ENCODE data around the gene CDK5. TPM values are rescaled to one million over a fixed set of nuclear protein-coding genes. Genes with fewer than 3 reads are reported as not detected.

The CDK5 gene
- total RNA-seq, 1 donor: 17.0 TPM

DNA sequence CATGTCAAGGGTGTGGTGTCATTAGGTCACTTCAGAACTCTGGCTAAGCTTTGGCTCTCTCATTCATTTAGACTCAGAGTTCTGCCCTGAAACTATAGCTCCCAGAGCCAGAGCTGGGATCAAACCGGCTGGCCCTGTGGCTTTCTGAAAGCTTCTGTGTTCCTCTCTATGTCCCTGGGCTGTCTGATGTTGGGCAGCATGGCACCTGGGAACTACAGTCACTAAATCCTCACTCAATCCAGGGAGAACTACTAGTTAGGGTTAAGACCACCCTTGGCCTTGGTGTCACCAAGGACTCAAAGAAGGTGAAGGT is 46.6 kb downstream of the CDK5 start:
- H3K4me2 ChIP-seq (ENCODE audit: insufficient read depth, low read length): no peak overlapping the region
- H3K4me3 ChIP-seq (ENCODE audit: insufficient read depth, low read length): no peak overlapping the region

DNA sequence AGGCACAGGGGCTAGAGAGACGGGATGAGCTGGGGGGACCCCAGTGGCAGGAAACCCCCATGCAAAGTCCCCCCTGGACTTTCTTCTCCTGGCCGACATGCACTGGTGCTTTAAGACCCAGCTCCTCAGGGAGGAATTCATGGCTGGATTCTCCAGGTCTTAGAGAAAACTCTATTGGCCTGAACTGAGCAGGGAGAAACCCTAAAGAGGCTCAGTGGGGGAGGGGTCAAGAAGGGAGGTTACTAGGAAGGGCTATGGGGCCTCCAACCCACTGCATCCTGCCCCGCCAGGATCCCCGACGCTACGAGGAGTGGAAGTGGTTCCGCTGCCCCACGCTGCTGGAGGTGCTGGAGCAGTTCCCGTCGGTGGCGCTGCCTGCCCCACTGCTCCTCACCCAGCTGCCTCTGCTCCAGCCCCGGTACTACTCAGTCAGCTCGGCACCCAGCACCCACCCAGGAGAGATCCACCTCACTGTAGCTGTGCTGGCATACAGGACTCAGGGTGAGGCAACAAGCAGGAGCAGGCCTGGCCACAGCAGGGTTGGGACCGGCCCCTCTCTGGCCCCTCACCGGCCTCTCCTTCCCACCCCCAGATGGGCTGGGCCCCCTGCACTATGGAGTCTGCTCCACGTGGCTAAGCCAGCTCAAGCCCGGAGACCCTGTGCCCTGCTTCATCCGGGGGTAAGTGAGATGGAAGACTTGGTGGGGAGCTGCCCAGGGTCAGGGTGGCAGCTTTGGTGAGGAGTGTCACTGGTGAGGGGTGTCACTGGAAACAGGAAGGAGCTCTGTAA is 47.2 kb downstream of the CDK5 start:
- TF ChIP-seq CTCF (IDR thresholded peaks at IDR 0.05; ENCODE audit: extremely low read depth, low read depth, low read length): no peak
- Histone ChIP-seq H3K4me1 (ENCODE audit: insufficient read depth, low read length) (peaks cover 9% of the 10 kb centered on the region), H3K36me3 (ENCODE audit: insufficient read depth, low read length) (no peaks in the 10 kb centered on the region), H2AFZ (ENCODE audit: low read length) (no peak overlapping the region), H3K79me2 (ENCODE audit: insufficient read depth, low read length) (no peaks in the 10 kb centered on the region), H3K4me2 (ENCODE audit: insufficient read depth, low read length) (no peak overlapping the region), H3K9me3 (ENCODE audit: low read depth, low read length) (no peaks in the 10 kb centered on the region), H4K20me1 (ENCODE audit: insufficient read depth, low read length) (no peaks in the 10 kb centered on the region), H3K4me3 (ENCODE audit: insufficient read depth, low read length) (no peak overlapping the region), H3K27me3 (ENCODE audit: insufficient read depth, low read length) (peaks cover 6% of the 10 kb centered on the region), H3K27ac (ENCODE audit: low read depth, low read length) (no peak overlapping the region)
- DNase-seq (ENCODE audit: insufficient read length, low spot score, missing footprints): peak; percentile 85

More for the DNA sequence above, 46.6 kb downstream of the CDK5 start:
- no peaks in the 10 kb centered on the region for H3K9me3 ChIP-seq (ENCODE audit: low read depth, low read length)
- H3K27me3 ChIP-seq (ENCODE audit: insufficient read depth, low read length): peaks cover 6% of the 10 kb centered on the region
- H3K36me3 ChIP-seq (ENCODE audit: insufficient read depth, low read length): no peaks in the 10 kb centered on the region
- H3K79me2 ChIP-seq (ENCODE audit: insufficient read depth, low read length): no peaks in the 10 kb centered on the region
- DNase-seq (ENCODE audit: insufficient read length, low spot score, missing footprints): peak; percentile 86
- peaks cover 9% of the 10 kb centered on the region for H3K4me1 ChIP-seq (ENCODE audit: insufficient read depth, low read length)
- no peak overlapping the region for H2AFZ ChIP-seq (ENCODE audit: low read length)
- no peak overlapping the region for H3K27ac ChIP-seq (ENCODE audit: low read depth, low read length)
- H4K20me1 ChIP-seq (ENCODE audit: insufficient read depth, low read length): no peaks in the 10 kb centered on the region
- TF ChIP-seq CTCF (IDR thresholded peaks at IDR 0.05; ENCODE audit: extremely low read depth, low read depth, low read length): no peak

- H3K36me3 ChIP-seq (ENCODE audit: insufficient read depth, low read length): no peaks in the 10 kb centered on the region
- no peak overlapping the region for H3K27ac ChIP-seq (ENCODE audit: low read depth, low read length)
- peak; percentile 78 for DNase-seq (ENCODE audit: insufficient read length, low spot score, missing footprints)
- no peaks in the 10 kb centered on the region for H4K20me1 ChIP-seq (ENCODE audit: insufficient read depth, low read length)
- no peaks in the 10 kb centered on the region for H3K79me2 ChIP-seq (ENCODE audit: insufficient read depth, low read length)
- H2AFZ ChIP-seq (ENCODE audit: low read length): no peak overlapping the region
- no peak overlapping the region for H3K4me3 ChIP-seq (ENCODE audit: insufficient read depth, low read length)
- peaks cover 9% of the 10 kb centered on the region for H3K4me1 ChIP-seq (ENCODE audit: insufficient read depth, low read length)
- peaks cover 6% of the 10 kb centered on the region for H3K27me3 ChIP-seq (ENCODE audit: insufficient read depth, low read length)
- no peaks in the 10 kb centered on the region for H3K9me3 ChIP-seq (ENCODE audit: low read depth, low read length)
- no peak for TF ChIP-seq CTCF (IDR thresholded peaks at IDR 0.05; ENCODE audit: extremely low read depth, low read depth, low read length)
- H3K4me2 ChIP-seq (ENCODE audit: insufficient read depth, low read length): no peak overlapping the region
Observed at GRCh38 chr7:151010037-151010306, 47.7 kb downstream of the CDK5 start.

- peaks cover 9% of the 10 kb centered on the region for H3K4me1 ChIP-seq (ENCODE audit: insufficient read depth, low read length)
- no peak overlapping the region for H2AFZ ChIP-seq (ENCODE audit: low read length)
- H4K20me1 ChIP-seq (ENCODE audit: insufficient read depth, low read length): no peaks in the 10 kb centered on the region
- H3K4me3 ChIP-seq (ENCODE audit: insufficient read depth, low read length): no peak overlapping the region
- no peak for TF ChIP-seq CTCF (IDR thresholded peaks at IDR 0.05; ENCODE audit: extremely low read depth, low read depth, low read length)
- peak; percentile 84 for DNase-seq (ENCODE audit: insufficient read length, low spot score, missing footprints)
- H3K79me2 ChIP-seq (ENCODE audit: insufficient read depth, low read length): no peaks in the 10 kb centered on the region
- no peak overlapping the region for H3K27ac ChIP-seq (ENCODE audit: low read depth, low read length)
- no peaks in the 10 kb centered on the region for H3K9me3 ChIP-seq (ENCODE audit: low read depth, low read length)
- no peak overlapping the region for H3K4me2 ChIP-seq (ENCODE audit: insufficient read depth, low read length)
- no peaks in the 10 kb centered on the region for H3K36me3 ChIP-seq (ENCODE audit: insufficient read depth, low read length)
- H3K27me3 ChIP-seq (ENCODE audit: insufficient read depth, low read length): peaks cover 6% of the 10 kb centered on the region
Observed at GRCh38 chr7:151009327-151010036, 48.2 kb downstream of the CDK5 start.
